ENCODE measurements around the gene GIMAP7.

Gene GIMAP7

GRCh38 chr7:150503155-150503554, 11.5 kb upstream of the GIMAP7 start:
- no peak for TF ChIP-seq CTCF (IDR thresholded peaks at IDR 0.05; ENCODE audit: insufficient read depth, low read length, poor library complexity, severe bottlenecking)
- Histone ChIP-seq H3K27me3 (replicated peaks; ENCODE audit: control insufficient read depth, insufficient read depth, low read length) (no peaks in the 10 kb centered on the region), H3K36me3 (ENCODE audit: control insufficient read depth, insufficient read depth, low read length) (no peaks in the 10 kb centered on the region), H3K4me3 (replicated peaks; ENCODE audit: low read depth, low read length) (no peak overlapping the region)
- DNase-seq (ENCODE audit: extremely low read depth, insufficient read length) = no peak

DNA sequence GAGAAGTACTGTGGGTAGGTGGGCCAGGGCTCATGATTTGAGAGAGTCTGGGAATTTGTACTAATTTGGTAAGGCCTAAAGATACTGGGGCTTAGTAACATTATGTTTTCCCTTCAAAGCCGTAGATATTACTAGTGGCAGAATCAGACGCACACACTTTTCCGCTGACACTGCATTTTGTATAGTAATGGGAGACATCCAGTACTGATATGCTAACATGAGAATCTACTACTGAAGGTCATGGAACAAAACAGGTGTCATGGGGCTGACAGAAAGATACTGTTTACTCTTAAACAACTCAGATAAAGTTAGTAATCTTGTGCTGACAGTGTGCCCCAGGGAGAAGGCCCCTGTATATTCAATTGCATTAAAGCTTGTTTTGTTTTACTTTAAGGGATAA, 11.1 kb upstream of the GIMAP7 start:
- H3K4me3 ChIP-seq (replicated peaks; ENCODE audit: low read depth, low read length) = no peak overlapping the region
- no peak for DNase-seq (ENCODE audit: extremely low read depth, insufficient read length)
- no peaks in the 10 kb centered on the region for H3K36me3 ChIP-seq (ENCODE audit: control insufficient read depth, insufficient read depth, low read length)
- no peak for TF ChIP-seq CTCF (IDR thresholded peaks at IDR 0.05; ENCODE audit: insufficient read depth, low read length, poor library complexity, severe bottlenecking)
- no peaks in the 10 kb centered on the region for H3K27me3 ChIP-seq (replicated peaks; ENCODE audit: control insufficient read depth, insufficient read depth, low read length)

GRCh38 chr7:150507947-150508602, 6.6 kb upstream of the GIMAP7 start:
- Histone ChIP-seq H3K27me3 (replicated peaks; ENCODE audit: control insufficient read depth, insufficient read depth, low read length) (no peaks in the 10 kb centered on the region), H3K4me3 (replicated peaks; ENCODE audit: low read depth, low read length) (no peak overlapping the region), H3K36me3 (ENCODE audit: control insufficient read depth, insufficient read depth, low read length) (no peaks in the 10 kb centered on the region)
- DNase-seq (ENCODE audit: extremely low read depth, insufficient read length) = no peak
- TF ChIP-seq CTCF (IDR thresholded peaks at IDR 0.05; ENCODE audit: insufficient read depth, low read length, poor library complexity, severe bottlenecking) = no peak

DNA sequence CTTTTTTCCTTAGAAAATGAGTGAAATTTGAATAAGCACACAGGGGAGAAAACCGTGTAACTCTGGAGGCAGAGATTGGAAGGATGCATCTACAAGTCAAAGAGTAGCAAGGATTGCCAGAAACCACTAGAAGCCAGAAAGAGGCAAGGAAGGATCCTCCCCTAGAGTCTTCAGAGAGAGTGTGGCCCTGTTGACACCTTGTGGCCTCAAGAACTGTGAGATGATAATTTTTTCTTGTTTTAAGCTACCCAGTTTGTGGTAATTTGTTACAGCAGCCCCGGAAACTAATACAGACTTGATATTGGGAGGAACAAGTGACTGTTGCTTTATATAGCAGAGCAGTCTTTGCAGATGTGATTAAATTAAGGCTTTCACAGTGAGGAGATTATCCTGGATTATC, 3.6 kb upstream of the GIMAP7 start:
- Histone ChIP-seq H3K27me3 (replicated peaks; ENCODE audit: control insufficient read depth, insufficient read depth, low read length) (no peaks in the 10 kb centered on the region), H3K36me3 (ENCODE audit: control insufficient read depth, insufficient read depth, low read length) (no peaks in the 10 kb centered on the region), H3K4me3 (replicated peaks; ENCODE audit: low read depth, low read length) (no peak overlapping the region)
- TF ChIP-seq CTCF (IDR thresholded peaks at IDR 0.05; ENCODE audit: insufficient read depth, low read length, poor library complexity, severe bottlenecking) = no peak
- DNase-seq (ENCODE audit: extremely low read depth, insufficient read length) = no peak

GRCh38 chr7:150513758-150514157, 914 bp upstream of the GIMAP7 start:
- no peak for TF ChIP-seq CTCF (IDR thresholded peaks at IDR 0.05; ENCODE audit: insufficient read depth, low read length, poor library complexity, severe bottlenecking)
- no peak for DNase-seq (ENCODE audit: extremely low read depth, insufficient read length)
- no peak overlapping the region for H3K4me3 ChIP-seq (replicated peaks; ENCODE audit: low read depth, low read length)
- no peaks in the 10 kb centered on the region for H3K27me3 ChIP-seq (replicated peaks; ENCODE audit: control insufficient read depth, insufficient read depth, low read length)
- H3K36me3 ChIP-seq (ENCODE audit: control insufficient read depth, insufficient read depth, low read length) = no peaks in the 10 kb centered on the region
